GM15510 (cell line): ENCODE results near the gene DNAJC7.

Experiments used
- POLR2A ChIP-seq: IDR thresholded peaks from 3 replicates; pipeline ENCODE4 v1.6.1; 2011; ENCODE audit warnings: borderline replicate concordance; ENCODE audit not compliant: insufficient read length; ENCODE audit errors: extremely low read depth

Gene DNAJC7

DNA sequence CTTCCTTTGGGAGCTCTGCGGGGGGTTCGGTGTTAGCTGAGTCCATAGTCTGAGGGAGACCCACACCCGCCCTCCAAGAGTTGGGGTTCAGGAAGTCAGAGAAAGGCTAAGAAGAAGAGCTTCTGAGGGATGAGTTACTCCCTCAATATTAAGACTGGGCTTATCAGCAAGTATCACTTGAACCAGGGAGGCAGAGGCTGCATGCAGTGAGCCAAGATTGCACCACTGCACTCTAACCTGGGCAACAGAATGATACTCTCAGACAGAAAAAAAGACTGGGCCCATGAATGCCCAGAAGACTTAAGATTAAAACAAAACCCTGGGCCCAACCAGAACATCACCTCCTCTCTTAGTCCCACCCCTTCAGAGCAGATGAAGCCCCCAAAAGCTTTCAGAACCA is 8.7 kb upstream of the DNAJC7 start:
- no peak for TF ChIP-seq POLR2A

GRCh38 chr17:42025191-42025579 is 7.9 kb upstream of the DNAJC7 start:
- no peak for TF ChIP-seq POLR2A

DNA sequence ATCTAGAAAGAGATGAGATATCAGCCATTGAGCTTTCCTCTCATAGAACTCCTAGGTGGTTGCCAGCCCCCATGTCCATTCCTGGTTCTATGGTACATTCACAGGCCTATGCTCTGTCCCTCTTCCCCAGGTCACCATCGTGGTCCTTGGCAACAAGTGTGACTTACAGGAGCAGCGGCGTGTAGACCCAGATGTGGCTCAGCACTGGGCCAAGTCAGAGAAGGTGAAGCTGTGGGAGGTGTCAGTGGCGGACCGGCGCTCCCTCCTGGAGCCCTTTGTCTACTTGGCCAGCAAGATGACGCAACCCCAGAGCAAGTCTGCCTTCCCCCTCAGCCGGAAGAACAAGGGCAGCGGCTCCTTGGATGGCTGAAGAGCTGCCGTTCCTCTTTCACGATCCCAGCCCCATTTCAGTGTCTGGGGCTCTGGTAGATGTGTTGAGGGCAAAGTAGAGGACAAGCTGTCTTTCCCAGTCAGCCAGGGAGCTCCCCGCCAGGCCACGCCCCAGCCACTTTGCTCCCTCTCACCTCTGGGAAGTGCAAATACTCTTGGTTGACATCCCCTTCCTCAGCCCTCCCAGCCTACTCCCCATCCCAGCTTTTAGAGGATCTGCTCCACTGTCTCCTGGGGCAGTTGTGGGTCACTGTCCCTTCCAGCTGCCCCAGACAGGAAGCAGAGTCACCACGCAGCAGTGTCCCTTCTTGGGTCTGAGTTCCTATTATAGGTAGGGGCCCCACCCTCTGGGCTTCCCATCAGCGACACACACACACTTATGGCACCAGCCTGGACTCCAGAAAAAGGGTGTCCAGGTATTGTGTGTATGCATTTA is 6.5 kb upstream of the DNAJC7 start:
- no peak for TF ChIP-seq POLR2A

GRCh38 chr17:42019509-42020404 is 2.5 kb upstream of the DNAJC7 start, which contains the start of gene NKIRAS2:
Gene NKIRAS2 (plus strand): TSS chr17:42020090. CDS start chr17:42021578, 1,488 bp downstream.
- peak; percentile 89 for TF ChIP-seq POLR2A

DNA sequence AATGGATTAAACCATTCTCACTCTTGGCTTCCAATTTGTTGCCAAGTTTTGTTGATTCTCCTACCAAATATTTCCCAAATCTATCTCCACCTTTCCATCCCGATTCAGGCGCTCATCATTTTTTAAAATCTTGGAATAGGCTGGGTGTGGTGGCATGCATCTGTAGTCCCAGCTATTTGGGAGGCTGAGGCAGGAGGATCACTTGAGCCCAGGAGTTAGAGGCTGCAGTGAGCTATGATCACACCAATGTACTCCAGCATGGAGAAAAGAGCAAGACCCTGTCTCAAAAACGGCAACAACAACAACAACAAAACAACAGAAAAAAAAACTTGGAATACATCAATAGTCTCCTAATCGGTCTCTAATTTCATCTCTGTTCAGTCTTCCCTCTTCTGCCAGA is 1.7 kb upstream of the DNAJC7 start:
- TF ChIP-seq POLR2A: no peak

DNA sequence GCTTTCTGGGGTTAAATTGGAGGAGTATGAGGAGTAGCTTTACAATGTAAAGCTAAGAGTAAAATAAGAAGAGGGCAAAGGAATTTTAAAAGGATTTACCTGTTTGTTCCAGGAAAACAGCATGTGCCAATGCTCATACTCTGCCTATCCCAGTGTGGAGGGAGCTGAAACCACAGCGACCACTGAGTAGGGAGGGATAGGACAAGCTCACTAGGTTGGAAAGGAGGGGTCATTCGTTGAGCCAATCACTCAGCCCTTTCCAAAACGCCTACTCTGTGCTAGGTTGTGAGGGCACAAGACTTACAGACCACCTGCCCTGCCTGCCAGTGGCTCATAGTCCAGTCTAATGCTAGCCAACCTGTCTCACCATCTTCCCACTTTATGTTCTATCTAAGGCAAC is 1.1 kb upstream of the DNAJC7 start:
- TF ChIP-seq POLR2A: no peak

GRCh38 chr17:42017866-42018200 is 594 bp upstream of the DNAJC7 start:
- TF ChIP-seq POLR2A: no peak

DNA sequence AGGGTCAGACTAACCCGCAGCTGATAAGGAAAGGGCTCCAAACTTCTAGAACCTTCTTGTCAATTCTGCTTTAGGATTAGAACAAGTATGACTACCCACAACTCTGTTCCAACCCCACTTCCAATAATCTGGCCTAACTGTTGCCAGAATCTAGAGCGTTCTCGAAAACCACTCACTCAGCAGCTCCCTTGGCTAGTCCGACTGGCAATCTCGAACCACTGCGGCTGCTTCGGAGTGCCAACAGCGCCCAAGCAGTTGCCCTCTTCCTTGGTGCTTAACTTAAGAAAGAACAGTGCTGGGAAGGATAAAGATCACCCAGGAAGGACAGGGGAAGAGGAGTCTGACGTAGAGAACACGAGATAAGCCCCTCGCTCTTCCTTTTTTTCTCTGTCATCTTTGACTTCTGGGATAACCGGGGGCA is 818 bp downstream of the DNAJC7 start:
- no peak for TF ChIP-seq POLR2A

DNA sequence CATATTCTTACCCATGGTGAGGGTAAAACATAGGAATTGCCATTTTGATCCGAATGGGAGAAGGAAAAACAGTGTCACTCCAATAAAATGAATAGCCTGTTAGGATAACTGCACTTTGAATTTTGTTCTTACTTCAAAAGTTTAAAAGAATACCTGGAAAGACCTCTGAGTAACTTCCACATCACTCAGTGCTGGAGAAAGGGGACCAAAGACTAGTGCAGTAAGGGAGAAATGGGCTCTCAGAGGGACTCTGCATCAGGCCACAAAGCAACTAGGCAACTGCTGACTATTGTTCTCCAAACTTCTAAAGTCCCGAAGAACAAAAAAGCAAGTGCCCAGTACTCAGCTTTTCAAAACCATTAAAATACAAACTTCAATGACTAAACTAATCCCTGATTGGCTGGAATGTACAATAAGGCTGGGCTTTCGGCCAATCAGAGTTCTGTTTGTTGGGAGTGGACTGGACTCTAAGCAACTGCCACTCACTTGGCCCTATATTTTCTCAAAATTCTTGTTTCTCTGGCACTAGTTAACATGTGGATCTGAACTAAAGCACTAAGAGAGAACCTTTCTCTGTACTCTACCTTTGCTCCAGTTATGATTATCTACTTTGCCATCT is 6.2 kb downstream of the DNAJC7 start:
- no peak for TF ChIP-seq POLR2A

DNA sequence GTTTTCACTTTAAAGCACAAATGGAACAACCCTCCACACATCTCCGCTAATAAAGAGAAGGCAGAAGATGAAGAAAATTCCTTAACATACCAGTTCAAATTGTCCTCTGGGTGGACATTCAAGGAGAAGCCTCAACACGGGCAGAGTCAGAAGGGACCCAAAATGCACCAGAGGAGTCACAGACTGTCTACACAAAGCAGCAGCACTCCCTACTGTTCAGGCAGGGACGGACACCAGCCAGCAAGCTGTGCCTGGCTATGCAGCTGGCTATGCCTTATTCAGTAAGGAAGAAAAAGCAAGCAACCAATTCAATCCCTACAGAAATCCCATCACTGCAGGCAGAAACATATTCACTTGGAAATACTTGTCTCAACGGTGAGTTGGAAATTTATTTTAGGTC is 8.1 kb downstream of the DNAJC7 start:
- no peak for TF ChIP-seq POLR2A

GRCh38 chr17:42005166-42005565 is 12.1 kb downstream of the DNAJC7 start:
- TF ChIP-seq POLR2A: no peak

- no peak for TF ChIP-seq POLR2A
Observed at GRCh38 chr17:42002792-42003301, 14.4 kb downstream of the DNAJC7 start.

GRCh38 chr17:42002175-42002791 is 15.0 kb downstream of the DNAJC7 start:
- TF ChIP-seq POLR2A: no peak

- no peak for TF ChIP-seq POLR2A
Observed at GRCh38 chr17:42001729-42002128, 15.5 kb downstream of the DNAJC7 start.
